Progenitor cell of endocrine pancreas (in vitro differentiated cells): ENCODE measurements around the gene AFDN. TPM values are rescaled to one million over a fixed set of nuclear protein-coding genes. Genes with fewer than 3 reads are reported as not detected.

ENCODE experiments used
- DNase-seq: peaks from one replicate; pipeline ENCODE4 v3.0.0; 2021; ENCODE audit warnings: low spot score; ENCODE audit not compliant: unreplicated experiment
- H3K27ac Mint-ChIP-seq: 2 replicates; pipeline ENCODE4 v1.8.0; 2021; ENCODE audit warnings: mild to moderate bottlenecking, moderate library complexity, mixed read lengths
- H3K27me3 Mint-ChIP-seq: 2 replicates; pipeline ENCODE4 v1.8.0; 2021; ENCODE audit warnings: mixed read lengths
- H3K36me3 Mint-ChIP-seq: 2 replicates; pipeline ENCODE4 v1.8.0; 2022; ENCODE audit warnings: mixed read lengths; ENCODE audit not compliant: insufficient read depth
- H3K4me1 Mint-ChIP-seq: 2 replicates; pipeline ENCODE4 v1.8.0; 2021; ENCODE audit warnings: low read depth, mixed read lengths
- H3K4me3 Mint-ChIP-seq: 2 replicates; pipeline ENCODE4 v1.8.0; 2021; ENCODE audit warnings: low read depth, mild to moderate bottlenecking, moderate library complexity, mixed read lengths
- H3K9me3 Mint-ChIP-seq: 2 replicates; pipeline ENCODE4 v1.8.0; 2021; ENCODE audit warnings: low read depth, mixed read lengths
- total RNA-seq: library from RNA; stranded (reverse); gene quantifications from 2 replicates; pipeline ENCODE4 v1.2.1, GENCODE V29; 2021
- TF ChIP-seq, protein P1 (sequence below): fragments of 200-600 bp; sonication (generic); IDR thresholded peaks from one replicate; pipeline ENCODE4 v1.5.0; 2021; ENCODE audit warnings: antibody characterized with exemption, mild to moderate bottlenecking; ENCODE audit not compliant: unreplicated experiment

The AFDN gene
- total RNA-seq, 1 donor from 2014 or later, result 423 TPM

DNA sequence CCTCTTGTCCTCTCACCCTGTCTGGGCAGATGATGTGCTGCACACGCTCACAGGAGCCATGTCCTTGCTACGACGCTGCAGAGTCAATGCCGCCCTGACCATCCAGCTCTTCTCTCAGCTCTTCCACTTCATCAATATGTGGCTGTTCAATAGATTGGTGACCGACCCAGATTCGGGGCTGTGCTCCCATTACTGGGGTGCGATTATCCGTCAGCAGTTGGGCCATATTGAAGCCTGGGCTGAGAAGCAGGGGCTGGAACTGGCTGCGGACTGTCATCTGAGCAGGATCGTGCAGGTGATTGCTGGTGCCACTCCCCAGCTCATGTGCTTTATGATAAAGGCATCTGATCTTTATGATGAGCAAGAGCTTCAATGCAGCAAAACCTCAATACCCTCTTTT is 88.4 kb downstream of the AFDN start:
- TF ChIP-seq, protein P1, sequence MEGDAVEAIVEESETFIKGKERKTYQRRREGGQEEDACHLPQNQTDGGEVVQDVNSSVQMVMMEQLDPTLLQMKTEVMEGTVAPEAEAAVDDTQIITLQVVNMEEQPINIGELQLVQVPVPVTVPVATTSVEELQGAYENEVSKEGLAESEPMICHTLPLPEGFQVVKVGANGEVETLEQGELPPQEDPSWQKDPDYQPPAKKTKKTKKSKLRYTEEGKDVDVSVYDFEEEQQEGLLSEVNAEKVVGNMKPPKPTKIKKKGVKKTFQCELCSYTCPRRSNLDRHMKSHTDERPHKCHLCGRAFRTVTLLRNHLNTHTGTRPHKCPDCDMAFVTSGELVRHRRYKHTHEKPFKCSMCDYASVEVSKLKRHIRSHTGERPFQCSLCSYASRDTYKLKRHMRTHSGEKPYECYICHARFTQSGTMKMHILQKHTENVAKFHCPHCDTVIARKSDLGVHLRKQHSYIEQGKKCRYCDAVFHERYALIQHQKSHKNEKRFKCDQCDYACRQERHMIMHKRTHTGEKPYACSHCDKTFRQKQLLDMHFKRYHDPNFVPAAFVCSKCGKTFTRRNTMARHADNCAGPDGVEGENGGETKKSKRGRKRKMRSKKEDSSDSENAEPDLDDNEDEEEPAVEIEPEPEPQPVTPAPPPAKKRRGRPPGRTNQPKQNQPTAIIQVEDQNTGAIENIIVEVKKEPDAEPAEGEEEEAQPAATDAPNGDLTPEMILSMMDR, result no peak
- Mint-ChIP-seq H3K27me3 (no peaks in the 10 kb centered on the region), H3K9me3 (no peaks in the 10 kb centered on the region)

GRCh38 chr6:167917551-167918154 is 90.9 kb downstream of the AFDN start:
- H3K4me3 Mint-ChIP-seq, result no peak overlapping the region
- no peaks in the 10 kb centered on the region for H3K9me3 Mint-ChIP-seq
- H3K27ac Mint-ChIP-seq, result peak overlapping the region; percentile 26
- no peaks in the 10 kb centered on the region for H3K27me3 Mint-ChIP-seq
- TF ChIP-seq, protein P1, result no peak
- peaks cover 42% of the 10 kb centered on the region for H3K36me3 Mint-ChIP-seq
- DNase-seq, result no peak
- H3K4me1 Mint-ChIP-seq, result peaks cover 8% of the 10 kb centered on the region

More for the DNA sequence above, 88.4 kb downstream of the AFDN start:
- peaks cover 40% of the 10 kb centered on the region for H3K36me3 Mint-ChIP-seq
- no peak overlapping the region for H3K4me3 Mint-ChIP-seq
- peaks cover 2% of the 10 kb centered on the region for H3K4me1 Mint-ChIP-seq
- H3K27ac Mint-ChIP-seq, result no peak overlapping the region
- DNase-seq, result no peak

DNA sequence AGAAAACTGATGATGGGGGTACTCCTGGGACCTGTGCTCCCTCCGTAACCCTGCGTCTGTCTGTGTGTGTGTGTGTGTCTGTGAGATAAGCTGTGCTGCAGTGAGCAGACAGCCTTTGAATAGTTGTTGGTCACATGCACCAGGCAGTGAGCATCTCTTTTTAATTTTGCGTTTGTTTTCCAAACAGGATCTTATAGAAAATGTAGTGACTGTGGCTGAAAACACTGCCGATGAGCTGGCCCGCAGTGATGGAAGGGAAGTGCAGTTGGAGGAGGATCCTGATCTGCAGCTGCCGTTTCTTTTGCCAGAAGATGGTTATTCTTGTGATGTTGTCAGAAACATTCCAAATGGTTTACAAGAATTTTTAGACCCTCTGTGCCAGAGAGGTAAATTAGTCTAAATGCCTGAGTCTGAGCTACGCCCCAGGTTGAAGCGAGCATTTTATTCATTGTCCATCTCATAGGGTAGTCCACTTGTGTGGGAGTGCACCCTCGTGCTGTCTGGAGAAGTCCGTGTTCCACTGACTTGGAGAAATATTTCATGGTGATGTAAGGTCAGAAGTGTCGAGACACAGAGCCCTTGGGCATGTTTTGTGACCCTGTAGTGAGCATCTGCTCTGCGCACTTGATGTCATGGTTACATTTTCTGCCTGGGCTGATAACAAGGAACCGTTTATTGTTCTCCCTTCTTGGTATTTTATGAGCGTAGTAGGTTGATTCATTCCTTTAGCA is 92.0 kb downstream of the AFDN start:
- Mint-ChIP-seq H3K4me1 (peaks cover 9% of the 10 kb centered on the region), H3K27me3 (no peaks in the 10 kb centered on the region), H3K9me3 (no peaks in the 10 kb centered on the region), H3K27ac (peak overlapping the region; percentile 51), H3K36me3 (peaks cover 39% of the 10 kb centered on the region), H3K4me3 (no peak overlapping the region)
- DNase-seq, result no peak
- TF ChIP-seq, protein P1, result no peak

- no peak for DNase-seq
- Mint-ChIP-seq H3K9me3 (no peaks in the 10 kb centered on the region), H3K4me3 (no peak overlapping the region), H3K36me3 (peaks cover 40% of the 10 kb centered on the region), H3K27me3 (no peaks in the 10 kb centered on the region), H3K4me1 (peaks cover 9% of the 10 kb centered on the region), H3K27ac (peak overlapping the region; percentile 82)
- TF ChIP-seq, protein P1, result no peak
Observed at GRCh38 chr6:167919349-167919748, 92.6 kb downstream of the AFDN start.

- Mint-ChIP-seq H3K4me3 (no peak overlapping the region), H3K27ac (peak overlapping the region; percentile 82), H3K36me3 (peaks cover 43% of the 10 kb centered on the region), H3K4me1 (peaks cover 9% of the 10 kb centered on the region), H3K9me3 (no peaks in the 10 kb centered on the region), H3K27me3 (no peaks in the 10 kb centered on the region)
- TF ChIP-seq, protein P1, result no peak
- DNase-seq, result no peak
Observed at GRCh38 chr6:167920165-167920564, 93.5 kb downstream of the AFDN start.
